ENCODE measurements around the gene CTIF.

The CTIF gene

DNA sequence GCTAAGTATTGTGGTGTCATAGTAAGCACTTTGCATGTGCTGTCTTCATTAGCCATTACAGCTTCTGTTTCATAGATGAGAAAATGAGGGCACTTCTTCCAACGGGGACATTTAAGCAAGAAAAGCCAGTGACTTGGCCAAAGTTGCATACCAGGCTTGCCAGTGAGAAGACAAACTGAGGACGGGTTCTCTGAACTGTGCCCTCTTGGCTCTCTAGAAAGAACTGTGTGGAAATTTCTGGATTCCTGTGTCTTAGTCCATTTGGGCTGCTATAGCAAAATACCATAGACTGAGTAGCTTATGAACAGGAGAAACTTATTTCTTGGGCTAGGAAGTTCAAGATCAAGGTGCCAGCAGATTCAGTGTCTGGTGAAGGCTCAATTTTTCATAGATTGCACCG is 13.3 kb downstream of the CTIF start:
- no peak for DNase-seq (ENCODE audit: low read depth)

DNA sequence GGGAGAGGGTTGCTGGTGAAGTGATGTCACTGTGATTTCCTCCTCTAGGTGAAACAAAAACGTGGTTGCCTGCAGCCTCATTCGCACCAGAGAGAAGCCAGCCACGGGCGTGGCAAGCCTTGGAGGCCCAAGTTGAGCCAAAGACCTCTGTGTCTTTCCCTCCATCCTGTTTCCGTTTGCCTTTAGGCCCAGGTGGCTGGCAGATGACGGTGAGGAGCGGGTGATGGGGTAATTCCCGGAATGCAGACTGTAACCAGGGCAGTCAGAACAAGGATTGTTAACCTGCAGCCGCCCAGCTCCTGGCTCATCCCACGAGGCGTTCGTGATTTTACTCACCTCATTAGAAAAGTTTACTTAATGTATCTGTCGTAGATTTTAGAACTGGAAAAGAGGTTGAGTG is 14.4 kb downstream of the CTIF start:
- no peak for DNase-seq (ENCODE audit: low read depth)

DNA sequence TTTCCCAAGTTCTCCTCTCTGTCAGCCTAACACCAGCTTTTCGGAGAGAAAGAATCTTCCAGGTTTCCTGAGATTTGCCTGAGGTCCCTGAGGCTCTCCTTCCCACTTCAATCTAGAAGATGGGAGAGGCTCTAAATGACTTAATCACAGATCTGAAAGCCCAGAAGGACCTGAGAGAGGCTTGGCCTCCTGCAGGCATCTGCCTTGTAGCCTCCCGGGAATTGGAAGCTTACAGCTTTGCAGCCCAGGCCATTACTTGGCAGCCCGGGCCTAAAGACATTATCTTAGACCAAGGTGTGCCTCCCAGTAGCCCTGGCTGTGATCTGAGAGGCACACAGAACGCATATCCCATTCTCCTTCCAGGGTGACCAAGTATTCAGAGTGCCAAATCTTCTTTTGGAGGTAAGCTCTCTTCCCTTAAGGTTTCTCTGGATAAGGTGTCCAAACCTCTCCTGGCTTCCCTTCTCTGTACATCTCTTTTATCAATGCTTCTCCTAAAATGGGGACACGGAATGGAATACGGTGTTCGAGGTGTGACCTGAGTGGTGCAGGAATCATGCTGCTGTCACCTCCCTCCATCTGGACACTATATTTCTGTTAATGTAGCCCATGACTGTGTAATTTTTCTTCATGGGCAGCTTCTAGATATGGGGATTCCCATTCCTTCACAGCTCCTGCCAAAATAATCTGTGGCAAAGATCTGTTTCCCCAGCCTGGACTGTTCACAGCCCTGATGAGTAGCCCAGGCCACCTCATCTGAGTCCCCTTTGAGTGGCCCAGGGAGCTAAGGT is 16.0 kb downstream of the CTIF start:
- no peak for DNase-seq (ENCODE audit: low read depth)

DNA sequence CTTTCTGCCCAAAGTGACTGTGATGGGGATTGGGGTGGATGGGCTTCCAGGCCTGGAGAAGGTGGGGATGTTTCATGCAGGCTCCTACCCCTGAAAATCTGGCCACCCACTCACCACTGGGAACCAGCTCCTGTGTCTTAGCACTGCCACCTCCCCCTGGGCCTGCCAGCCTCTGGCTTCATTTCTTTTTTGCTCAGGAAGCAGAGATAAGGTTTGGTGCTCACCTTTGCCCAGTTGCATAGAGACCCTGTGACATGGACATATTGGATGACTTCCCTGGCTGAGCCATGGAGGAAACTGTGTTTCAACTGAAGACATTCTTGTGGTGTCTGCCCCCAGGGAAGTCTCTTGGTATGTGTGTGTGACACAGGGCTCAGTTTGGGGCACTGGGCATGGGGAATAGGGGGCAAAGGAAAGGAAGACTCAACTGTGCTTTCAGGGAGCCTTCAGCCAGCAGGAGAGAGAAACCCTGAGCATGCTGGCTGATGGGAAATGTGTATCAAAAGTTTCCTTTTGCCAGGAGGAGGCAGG is 16.7 kb downstream of the CTIF start:
- no peak for DNase-seq (ENCODE audit: low read depth)

DNA sequence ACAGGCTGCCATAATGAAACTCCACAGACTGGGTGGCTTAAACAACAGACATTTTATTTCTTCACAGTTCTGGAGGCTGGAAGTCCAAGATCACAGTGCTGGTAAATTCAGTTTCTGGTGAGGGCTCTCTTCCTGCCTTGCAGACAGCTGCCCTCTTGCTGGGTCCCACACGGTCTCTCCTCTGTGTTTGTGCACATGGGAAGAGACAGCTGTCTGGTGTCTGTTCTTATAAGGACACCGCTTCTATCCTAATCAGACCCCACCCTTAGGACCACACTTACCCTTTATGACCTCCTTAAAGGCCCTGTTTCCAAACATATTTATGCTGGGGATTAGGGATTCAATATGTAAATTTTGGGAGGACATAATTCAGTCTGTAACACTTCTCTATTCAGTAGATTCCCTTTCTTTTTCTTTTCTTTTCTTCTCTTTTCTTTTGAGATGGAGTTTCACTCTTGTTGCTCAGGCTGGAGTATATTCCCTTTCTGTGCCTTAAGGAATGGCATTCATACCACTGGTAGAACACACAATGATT is 18.9 kb downstream of the CTIF start:
- no peak for DNase-seq (ENCODE audit: low read depth)

DNA sequence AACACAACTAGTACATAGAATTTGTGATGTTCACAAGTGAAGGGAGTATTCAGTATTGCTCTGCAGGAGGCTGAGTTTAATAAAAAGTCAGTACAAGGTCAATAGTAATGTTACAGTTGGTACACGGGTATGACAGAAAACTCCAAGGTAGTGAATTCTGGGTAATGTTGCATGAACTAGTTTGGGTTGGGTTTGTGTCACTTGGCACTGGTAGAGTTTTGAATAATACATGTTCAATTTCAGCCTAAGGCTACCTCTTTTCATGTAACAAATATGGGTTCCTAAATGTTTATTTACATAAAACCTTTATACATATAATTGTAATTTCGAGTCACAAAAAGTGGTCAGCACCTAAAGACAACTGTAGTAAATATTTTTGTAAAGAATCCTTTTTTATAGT is 19.4 kb downstream of the CTIF start:
- no peak for DNase-seq (ENCODE audit: low read depth)

DNA sequence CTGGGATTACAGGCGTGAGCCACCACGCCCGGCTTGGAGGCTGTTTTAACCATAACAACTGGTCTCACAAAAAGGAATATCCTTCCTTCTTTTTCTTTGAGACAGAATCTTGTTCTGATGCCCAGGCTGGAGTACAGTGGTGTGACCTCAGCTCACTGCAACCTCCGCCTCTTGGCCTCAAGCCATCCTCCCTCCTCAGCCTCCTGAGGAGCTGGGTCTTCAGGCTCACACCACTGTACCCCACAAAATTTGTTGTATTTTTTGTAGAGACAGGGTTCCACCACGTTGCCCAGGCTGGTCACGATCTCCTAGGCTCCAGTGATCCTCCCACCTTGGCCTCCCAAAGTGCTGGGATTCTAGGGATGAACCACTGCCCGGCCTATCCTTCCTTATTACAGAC is 21.7 kb downstream of the CTIF start:
- DNase-seq (ENCODE audit: low read depth) = no peak

DNA sequence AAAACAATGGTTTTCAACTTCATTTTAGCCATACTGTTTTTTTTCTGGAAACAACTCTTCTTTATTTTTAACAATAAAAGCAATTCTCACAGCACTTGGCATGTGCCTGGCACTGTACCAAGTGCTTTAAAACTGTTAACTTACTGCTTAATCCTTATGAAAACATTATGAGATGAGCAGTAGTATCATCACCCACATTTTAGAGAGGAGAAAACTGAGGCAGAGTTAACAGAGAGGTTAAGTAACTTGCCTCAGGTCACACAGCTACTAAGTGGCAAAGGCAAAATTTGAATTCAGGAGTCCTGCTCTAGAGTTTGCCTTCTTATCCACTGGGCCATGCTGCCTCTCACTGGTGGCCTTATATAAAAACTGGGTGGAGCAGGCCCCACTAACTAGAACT is 23.2 kb downstream of the CTIF start:
- no peak for DNase-seq (ENCODE audit: low read depth)

DNA sequence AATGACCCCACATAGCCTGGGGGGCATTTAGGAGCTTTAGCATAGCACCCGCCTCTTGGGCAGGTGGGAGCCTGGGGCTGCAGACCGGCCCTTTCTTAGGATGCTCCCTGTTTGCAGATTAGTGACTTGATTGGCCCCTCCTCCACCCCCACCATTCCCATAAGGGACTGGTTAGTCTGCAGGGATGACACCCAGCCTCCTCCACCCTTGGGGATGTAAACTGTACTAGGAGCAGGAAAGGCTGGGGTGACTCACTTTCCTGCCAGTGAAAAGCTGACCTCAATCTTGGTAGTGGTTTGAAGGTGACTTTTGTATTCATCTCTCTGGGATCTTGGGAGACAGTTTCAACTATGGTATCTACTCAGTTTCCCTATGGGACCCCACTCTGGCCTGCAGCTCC is 24.2 kb downstream of the CTIF start:
- no peak for DNase-seq (ENCODE audit: low read depth)

DNA sequence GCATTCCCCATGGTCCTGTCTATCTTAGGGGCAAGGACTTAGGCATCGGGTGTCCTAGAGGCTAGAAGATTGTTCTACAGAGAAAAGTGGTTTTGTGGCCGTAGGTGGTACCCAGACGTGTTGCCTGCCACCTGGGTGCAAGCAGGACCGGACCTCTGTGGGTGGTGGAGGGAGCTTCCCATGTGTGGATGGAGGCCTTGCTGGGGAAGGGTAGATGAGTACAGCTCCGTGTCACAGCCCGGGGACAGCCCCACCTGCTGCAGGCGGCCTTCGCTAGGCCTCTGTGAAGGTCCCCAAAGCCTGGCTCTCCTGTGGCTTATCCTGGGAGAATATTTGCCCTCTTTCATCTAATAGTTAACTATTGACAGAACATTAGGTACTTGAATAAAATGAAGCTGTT is 25.3 kb downstream of the CTIF start:
- no peak for DNase-seq (ENCODE audit: low read depth)

DNA sequence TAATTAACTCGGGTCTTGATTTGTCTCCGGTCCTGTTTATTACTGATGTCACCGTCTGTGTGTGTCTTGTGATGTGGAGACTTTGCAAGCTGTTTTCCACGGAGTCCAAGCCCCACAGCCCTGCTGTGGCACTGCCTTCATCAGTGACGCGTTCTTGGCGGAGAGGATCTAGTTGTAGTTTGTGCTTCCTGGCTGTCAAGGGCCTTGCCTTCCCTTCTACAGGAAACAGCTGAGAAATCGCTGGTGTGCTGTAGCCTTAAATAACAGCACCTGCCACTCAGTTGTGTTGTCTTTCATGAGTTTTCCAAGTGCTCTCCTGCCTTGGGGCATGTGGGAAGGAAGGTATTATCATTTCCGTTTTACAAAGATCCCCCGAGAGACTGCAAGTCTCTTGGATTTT is 26.3 kb downstream of the CTIF start:
- DNase-seq (ENCODE audit: low read depth) = no peak

DNA sequence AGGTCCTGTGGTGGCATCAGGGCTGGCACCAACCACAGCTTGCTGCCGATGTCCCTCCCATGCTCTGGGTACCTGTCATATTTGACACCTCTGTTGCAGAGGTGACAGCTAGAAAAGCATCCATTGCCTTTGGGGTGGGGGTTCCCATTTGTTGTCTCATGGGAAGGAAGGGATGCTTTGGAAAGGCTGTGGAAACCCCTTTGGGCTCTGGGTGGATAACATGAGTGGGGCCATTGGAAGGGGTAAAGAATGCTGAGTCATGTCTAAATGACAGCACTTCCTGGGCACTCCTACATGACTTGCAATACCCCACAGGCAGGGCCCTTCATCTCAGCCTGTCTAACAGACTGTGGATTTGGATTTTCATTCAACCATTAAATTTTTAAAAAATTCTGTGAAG is 27.8 kb downstream of the CTIF start:
- DNase-seq (ENCODE audit: low read depth) = no peak

DNA sequence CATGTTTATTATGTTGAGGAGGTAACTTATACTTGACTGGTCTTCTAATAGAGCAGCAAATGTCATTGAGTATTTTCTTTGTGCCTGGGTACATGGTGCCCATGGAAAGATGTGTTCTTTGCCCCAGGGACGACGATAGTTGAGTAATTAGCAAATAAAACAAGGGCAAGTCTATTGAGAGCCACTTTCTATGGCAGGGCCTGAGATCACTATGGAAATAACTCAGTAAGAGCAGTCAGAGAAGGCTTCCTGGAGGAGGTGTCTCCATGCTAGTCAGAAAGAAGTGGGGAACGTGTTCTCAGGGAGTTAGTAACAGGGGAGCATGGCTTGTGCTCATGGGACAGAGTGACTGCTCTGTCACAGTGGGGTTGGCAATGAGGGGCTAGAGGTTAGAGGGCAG is 28.6 kb downstream of the CTIF start:
- no peak for DNase-seq (ENCODE audit: low read depth)

DNA sequence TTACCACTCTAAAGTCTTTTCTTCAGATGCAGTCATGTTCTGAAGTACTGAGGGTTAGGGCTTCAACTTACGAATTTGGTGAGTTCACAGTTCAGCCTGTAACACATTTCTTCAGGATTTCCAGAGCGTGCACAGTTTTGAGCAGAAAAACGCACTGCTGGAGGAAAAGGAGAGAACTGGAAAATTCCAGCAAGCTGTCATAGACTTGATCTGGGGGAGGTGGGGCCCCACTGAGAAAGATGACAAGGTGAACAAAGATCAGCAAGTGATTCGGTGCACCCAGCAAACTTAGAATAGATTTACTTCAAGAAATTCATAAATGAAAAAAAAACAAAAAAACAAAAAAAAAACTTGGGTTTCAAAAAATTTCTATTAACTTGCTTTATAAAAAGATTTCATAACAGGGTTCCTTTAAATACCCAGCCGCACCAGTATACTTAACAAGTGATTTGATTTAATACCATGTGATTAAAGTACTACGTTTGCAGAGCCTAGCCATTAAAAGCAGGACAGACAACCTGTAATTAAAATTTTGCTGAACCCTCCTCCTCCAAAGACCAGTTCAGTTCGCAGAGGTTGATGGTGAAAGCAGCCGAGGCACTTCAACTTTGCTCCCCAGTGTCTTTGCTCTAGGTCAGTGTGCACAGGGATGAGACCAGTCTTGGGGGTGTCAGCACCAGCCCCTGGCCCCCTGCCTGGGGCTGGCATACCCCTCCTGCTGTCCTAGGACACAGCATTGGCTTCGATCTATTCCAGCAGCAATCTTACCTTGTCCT is 30.5 kb downstream of the CTIF start:
- DNase-seq (ENCODE audit: low read depth) = no peak

DNA sequence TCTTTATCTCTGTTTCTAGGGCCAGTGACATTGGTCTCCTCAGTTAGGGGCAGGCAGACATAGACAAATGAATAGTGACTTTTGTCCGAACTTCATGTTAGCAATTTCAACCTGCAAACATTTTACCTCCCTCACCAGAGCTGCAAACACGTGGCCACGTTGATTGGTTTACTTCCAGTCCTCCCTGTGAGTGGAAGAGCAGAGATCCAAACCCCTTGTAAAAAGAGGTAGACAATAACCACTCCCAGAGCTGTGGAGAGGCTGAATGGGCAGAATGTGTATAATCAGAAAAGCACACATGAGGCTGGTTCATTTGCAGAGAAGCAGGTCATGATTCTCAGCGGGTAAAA is 31.1 kb downstream of the CTIF start:
- no peak for DNase-seq (ENCODE audit: low read depth)

DNA sequence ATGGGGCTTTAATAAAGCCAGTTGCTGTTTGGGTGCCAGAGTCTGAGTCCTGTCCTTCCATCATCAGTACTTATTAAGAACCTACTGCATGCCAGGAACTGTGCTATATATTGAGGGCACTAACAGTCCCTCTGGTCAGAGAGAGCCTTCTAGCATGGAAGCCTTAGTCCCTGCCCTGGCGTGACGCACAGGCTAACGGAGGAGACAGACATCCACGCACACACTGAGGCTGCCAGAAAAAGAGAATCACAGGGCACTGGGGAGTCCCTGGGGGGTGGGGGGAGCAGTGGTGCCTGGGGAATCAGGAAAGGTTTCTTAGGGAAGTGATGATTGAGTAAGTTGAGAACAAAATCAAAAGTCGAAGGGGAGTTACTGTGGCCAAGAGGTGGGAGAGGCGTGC is 31.5 kb downstream of the CTIF start:
- DNase-seq (ENCODE audit: low read depth) = no peak

DNA sequence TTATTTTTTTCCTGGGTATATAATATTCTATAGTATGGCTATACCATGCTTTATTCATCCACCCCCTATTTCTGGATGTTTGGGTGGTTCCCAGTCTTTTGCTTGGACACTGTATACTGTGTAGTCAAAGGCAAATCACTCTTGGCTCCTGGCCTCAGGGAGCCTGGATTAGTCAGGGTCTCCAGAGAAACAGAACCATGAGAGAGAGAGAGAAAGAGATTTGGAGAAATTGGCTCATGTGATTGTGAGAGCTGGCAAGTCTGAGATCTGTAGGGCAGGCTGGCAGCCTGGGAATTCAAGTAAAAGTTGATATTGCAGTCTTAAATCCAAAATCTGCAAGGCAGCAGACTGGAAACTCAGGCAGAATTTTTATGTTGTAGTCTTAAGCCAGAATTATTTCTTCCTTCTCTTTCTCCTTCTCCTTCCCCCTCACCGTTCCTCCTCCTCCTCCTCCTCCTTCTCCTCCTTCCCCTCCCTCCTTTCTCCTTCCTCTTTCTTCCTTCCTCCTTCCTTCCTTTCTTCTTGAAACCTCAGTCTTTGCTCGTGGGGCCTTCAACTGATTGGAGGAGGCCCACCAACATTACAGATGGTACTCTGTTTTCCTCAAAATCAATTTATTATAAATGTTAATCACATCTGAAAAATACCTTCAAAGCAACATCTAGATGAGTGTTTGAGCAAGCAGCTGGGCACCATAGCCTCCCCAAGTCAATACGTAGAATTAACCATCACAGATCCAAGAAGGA is 33.0 kb downstream of the CTIF start:
- DNase-seq (ENCODE audit: low read depth) = no peak

DNA sequence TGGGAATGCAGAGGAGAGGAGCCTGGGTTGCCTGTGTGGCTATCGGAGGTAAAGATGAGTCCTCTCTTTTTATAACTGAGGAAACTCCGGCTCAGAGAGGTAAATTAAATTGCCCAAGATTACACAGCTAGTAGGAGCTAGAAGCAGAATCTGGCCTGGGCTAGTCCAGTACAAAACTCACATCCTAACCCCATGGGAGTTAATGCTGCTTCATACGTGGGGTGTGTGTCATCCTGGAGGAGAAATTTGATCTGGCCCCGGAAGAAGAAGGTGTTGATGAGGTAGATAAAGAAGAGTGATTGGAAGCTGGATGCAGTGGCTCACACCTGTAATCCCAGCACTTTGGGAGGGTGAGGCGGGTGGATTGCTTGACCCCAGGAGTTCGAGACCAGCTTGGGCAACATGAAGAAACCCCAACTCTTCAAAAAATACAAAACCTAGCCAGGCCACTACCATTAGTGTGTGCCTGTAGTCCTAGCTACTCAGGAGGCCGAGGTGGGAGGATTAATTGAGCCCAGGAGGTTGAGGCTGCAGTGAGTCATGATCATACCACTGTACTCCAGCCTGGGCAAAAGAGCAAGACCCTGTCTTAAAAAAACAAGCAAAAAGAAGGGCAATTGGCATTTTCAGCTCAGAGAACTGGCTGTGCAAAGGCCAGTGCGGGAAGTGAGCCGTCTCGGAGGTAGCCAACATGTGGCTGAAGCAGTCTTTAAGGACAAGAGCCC is 33.7 kb downstream of the CTIF start:
- DNase-seq (ENCODE audit: low read depth) = no peak

DNA sequence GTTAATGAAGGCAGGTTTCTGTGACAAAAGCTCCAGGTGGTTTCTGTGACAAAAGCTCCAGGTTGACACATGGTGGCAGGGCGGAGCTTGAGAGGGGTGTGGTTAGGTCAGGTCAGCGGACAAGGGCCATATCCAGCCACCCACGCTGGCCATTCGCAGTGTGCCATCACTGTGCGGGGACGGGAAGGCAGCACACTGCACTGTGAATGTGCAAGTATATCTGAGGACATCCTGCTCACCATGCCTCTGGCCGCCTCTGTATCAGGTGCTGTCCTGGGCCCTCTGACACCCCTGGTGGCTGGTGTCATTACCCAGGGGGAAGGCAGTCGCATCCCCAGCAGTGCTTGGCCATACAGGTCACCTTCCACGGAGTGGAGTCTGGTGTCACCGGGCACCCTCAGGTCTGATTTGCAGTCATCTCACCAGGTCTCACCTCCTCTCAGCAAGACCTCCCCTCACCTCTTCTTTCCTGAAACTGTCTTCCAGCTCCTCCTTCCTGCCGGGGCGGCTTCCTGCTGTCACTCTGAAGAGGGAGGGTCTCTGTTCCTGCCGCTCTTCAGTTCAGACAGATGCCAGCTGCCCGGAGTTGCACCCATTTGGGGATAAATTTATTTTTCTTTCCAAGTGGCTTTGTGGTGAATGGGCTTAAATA is 34.9 kb downstream of the CTIF start:
- no peak for DNase-seq (ENCODE audit: low read depth)

DNA sequence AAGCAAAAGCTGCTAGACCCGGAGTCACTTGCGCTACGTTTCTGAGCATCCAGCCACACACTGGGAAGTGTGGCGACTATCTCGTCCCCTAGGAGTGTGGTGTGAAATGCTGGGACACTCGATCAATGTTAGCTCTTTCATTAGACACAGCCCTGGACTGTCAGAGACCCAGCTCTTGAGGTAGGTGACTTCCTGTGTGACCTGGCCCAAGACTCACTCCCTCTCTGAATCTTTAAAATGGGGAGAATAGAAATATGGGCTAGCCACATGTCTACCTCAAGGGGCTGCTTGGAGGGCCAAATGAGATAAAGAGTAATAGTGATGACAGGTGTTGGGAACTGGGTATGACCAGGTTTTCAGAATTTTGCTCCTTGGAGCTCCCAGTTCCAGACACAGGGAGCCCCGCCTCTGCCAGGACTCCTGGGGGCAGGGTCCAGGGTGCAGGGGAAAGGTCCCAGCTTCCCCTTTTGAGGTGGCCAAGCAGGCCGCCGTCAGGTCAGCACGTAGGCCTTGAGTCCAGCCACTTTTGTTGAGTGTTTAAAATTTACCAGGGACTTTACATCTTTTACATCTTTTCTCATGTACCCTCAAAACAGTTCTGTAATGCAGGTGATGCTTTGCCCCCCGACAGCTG is 36.0 kb downstream of the CTIF start:
- DNase-seq (ENCODE audit: low read depth) = no peak

DNA sequence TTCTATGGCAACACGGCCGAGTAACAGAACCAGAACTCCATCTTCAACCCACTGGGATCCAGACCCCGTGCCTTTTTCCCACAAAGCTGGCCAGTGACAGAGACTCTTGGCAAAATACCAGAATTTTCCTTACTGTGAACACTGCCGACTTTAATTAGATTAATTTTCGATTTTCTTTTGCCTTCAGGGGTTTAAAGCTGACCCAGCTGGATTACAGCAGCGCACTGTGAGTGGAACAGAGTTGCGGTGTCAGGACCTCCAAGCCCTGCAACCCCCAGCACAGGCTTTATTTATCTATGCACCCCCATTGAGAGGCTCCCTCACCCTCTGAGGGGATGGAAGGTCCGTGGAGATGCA is 36.4 kb downstream of the CTIF start:
- DNase-seq (ENCODE audit: low read depth) = no peak

All from stimulated activated CD8-positive, alpha-beta memory T cell treated with anti-CD3 and anti-CD28 coated beads, Interleukin-12 subunit alpha, Interleukin-12 subunit beta, amount 100 ng/mL, for 4 hours (primary cell).